ENCODE results near the gene SLC17A4. TPM values are rescaled to one million over a fixed set of nuclear protein-coding genes. Genes with fewer than 3 reads are reported as not detected.

SLC17A4 gene
- total RNA-seq, 1 experiment from 2014 or later, result not detected

DNA sequence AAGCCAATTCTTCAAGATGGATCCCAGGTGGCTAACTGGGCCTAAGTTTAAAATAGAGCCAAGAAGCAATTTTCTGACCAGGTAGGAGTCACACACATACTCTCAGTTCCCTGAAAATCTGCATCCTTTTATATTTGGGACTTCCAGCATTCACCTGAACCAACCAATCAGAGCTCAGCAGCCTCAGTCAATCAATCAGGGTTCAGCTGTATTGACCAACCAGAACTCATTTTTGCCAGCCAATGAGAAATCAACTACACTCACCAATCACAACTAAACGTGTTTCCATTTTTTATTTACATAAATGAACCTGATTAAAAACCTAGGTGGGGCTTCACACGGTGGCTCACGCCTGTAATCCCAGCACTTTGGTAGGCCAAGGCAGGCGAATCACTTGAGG lies 37.5 kb downstream of the SLC17A4 start:
- TF ChIP-seq SIN3A (IDR thresholded peaks at IDR 0.05; ENCODE audit: borderline replicate concordance, insufficient read depth, low read depth, low read length) (no peak), POLR2AphosphoS5 (IDR thresholded peaks at IDR 0.05; ENCODE audit: low read depth, low read length) (no peak), TCF7L2 (IDR thresholded peaks at IDR 0.05; ENCODE audit: low read depth, low read length) (no peak), CTCF (IDR thresholded peaks at IDR 0.05) (no peak)
- TF ChIP-seq, protein P1, sequence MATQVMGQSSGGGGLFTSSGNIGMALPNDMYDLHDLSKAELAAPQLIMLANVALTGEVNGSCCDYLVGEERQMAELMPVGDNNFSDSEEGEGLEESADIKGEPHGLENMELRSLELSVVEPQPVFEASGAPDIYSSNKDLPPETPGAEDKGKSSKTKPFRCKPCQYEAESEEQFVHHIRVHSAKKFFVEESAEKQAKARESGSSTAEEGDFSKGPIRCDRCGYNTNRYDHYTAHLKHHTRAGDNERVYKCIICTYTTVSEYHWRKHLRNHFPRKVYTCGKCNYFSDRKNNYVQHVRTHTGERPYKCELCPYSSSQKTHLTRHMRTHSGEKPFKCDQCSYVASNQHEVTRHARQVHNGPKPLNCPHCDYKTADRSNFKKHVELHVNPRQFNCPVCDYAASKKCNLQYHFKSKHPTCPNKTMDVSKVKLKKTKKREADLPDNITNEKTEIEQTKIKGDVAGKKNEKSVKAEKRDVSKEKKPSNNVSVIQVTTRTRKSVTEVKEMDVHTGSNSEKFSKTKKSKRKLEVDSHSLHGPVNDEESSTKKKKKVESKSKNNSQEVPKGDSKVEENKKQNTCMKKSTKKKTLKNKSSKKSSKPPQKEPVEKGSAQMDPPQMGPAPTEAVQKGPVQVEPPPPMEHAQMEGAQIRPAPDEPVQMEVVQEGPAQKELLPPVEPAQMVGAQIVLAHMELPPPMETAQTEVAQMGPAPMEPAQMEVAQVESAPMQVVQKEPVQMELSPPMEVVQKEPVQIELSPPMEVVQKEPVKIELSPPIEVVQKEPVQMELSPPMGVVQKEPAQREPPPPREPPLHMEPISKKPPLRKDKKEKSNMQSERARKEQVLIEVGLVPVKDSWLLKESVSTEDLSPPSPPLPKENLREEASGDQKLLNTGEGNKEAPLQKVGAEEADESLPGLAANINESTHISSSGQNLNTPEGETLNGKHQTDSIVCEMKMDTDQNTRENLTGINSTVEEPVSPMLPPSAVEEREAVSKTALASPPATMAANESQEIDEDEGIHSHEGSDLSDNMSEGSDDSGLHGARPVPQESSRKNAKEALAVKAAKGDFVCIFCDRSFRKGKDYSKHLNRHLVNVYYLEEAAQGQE (IDR thresholded peaks at IDR 0.05; ENCODE audit: insufficient read depth in 1 of 2, low read depth in 2 of 2, low read length in 1 of 2), result no peak
- no peak for DNase-seq (ENCODE audit: low read depth, low spot score)
- Histone ChIP-seq H3K27ac (ENCODE audit: low read length) (no peak overlapping the region), H3K9me3 (ENCODE audit: control insufficient read depth, insufficient read depth, low read depth, low read length) (no peaks in the 10 kb centered on the region), H3K27me3 (ENCODE audit: control insufficient read depth, insufficient read depth, low read length) (no peaks in the 10 kb centered on the region), H3K4me3 (ENCODE audit: low read depth in 2 of 2, low read length in 2 of 2) (no peak overlapping the region), H3K4me1 (ENCODE audit: control insufficient read depth, insufficient read depth, low read length) (no peaks in the 10 kb centered on the region), H3K36me3 (ENCODE audit: control insufficient read depth, insufficient read depth, low read length) (no peaks in the 10 kb centered on the region)
- BruUV-seq (replicated peaks), result no TSS peak
- intact Hi-C loops (cut with micrococcal nuclease; ENCODE audit: unreplicated experiment) (no loop called here), in situ Hi-C loops (cut with HindIII; ENCODE audit: low pct_unique_long_range_greater_than_20kb, low sequenced_read_pairs) (no loop called here)
- POLR2A ChIA-PET, result no interaction called here
- ATAC-seq, result no peak
- CTCF ChIA-PET, result no interaction called here

- ChIA-PET CTCF (no interaction called here), POLR2A (no interaction called here)
- ATAC-seq, result no peak
- Histone ChIP-seq H3K9me3 (ENCODE audit: control insufficient read depth, insufficient read depth, low read depth, low read length) (no peaks in the 10 kb centered on the region), H3K4me1 (ENCODE audit: control insufficient read depth, insufficient read depth, low read length) (no peaks in the 10 kb centered on the region), H3K4me3 (ENCODE audit: low read depth in 2 of 2, low read length in 2 of 2) (no peak overlapping the region), H3K27ac (ENCODE audit: low read length) (no peak overlapping the region), H3K36me3 (ENCODE audit: control insufficient read depth, insufficient read depth, low read length) (no peaks in the 10 kb centered on the region), H3K27me3 (ENCODE audit: control insufficient read depth, insufficient read depth, low read length) (no peaks in the 10 kb centered on the region)
- intact Hi-C loops (cut with micrococcal nuclease; ENCODE audit: unreplicated experiment) (no loop called here), in situ Hi-C loops (cut with HindIII; ENCODE audit: low pct_unique_long_range_greater_than_20kb, low sequenced_read_pairs) (no loop called here)
- no peak for DNase-seq (ENCODE audit: low read depth, low spot score)
- TF ChIP-seq POLR2AphosphoS5 (IDR thresholded peaks at IDR 0.05; ENCODE audit: low read depth, low read length), result no peak
- TF ChIP-seq, protein P1 (IDR thresholded peaks at IDR 0.05; ENCODE audit: insufficient read depth in 1 of 2, low read depth in 2 of 2, low read length in 1 of 2), result no peak
- TF ChIP-seq TCF7L2 (IDR thresholded peaks at IDR 0.05; ENCODE audit: low read depth, low read length), result no peak
- no TSS peak for BruUV-seq (replicated peaks)
Measured at GRCh38 chr6:25793970-25794369, 39.4 kb downstream of the SLC17A4 start.

All from Panc1 (cell line).